GM20000 (cell line): ENCODE results near the gene SDC3.

ENCODE experiments used
- DNase-seq: peaks from one replicate; pipeline ENCODE4 v3.0.0; 2012; ENCODE audit warnings: low spot score
- CTCF ChIP-seq: IDR thresholded peaks from 2 replicates; pipeline ENCODE4 v1.5.1; 2012; ENCODE audit warnings: mild to moderate bottlenecking, control low read depth; ENCODE audit errors: extremely low read depth, missing control alignments

The SDC3 gene

GRCh38 chr1:30844631-30845030 is 63.9 kb downstream of the SDC3 start:
- DNase-seq = no peak
- TF ChIP-seq CTCF = no peak

- TF ChIP-seq CTCF = no peak
- DNase-seq = no peak
These were observed 65.7 kb downstream of the SDC3 start for GRCh38 chr1:30842697-30843354.

GRCh38 chr1:30840904-30841598 is 67.5 kb downstream of the SDC3 start:
- DNase-seq = no peak
- no peak for TF ChIP-seq CTCF

- TF ChIP-seq CTCF = no peak
- DNase-seq = no peak
These were observed 68.7 kb downstream of the SDC3 start for GRCh38 chr1:30839827-30840359.

- no peak for DNase-seq
- no peak for TF ChIP-seq CTCF
These were observed 69.6 kb downstream of the SDC3 start for GRCh38 chr1:30838996-30839395.

GRCh38 chr1:30837653-30838052 is 70.9 kb downstream of the SDC3 start:
- TF ChIP-seq CTCF = no peak
- no peak for DNase-seq

GRCh38 chr1:30834253-30834652 is 74.3 kb downstream of the SDC3 start:
- no peak for DNase-seq
- no peak for TF ChIP-seq CTCF
